Right lobe of liver (tissue), 4 donors: Measurements from ENCODE around the gene ANO2.

Experiments used
- CTCF ChIP-seq, 4 donors: fragments of 200-600 bp in 3 of 4; fragments of 450-650 bp in 1 of 4; IDR thresholded peaks; one replicate each; pipeline versions ENCODE4 v1.5.1 to v1.8.0; 2016 to 2022; ENCODE audit warnings: antibody characterized with exemption in 4 of 4, mild to moderate bottlenecking in 2 of 4
- POLR2A ChIP-seq: fragments of 450-650 bp; IDR thresholded peaks from one replicate; pipeline ENCODE4 v1.6.1; 2017; ENCODE audit warnings: antibody characterized with exemption, mild to moderate bottlenecking
- donor health status: DM: no; HTN: no; CAD: no.
- donor health status: DM: no; HTN: no; CAD: no.
- donor health status: DM: no; HTN: yes; CAD: no.

DNA sequence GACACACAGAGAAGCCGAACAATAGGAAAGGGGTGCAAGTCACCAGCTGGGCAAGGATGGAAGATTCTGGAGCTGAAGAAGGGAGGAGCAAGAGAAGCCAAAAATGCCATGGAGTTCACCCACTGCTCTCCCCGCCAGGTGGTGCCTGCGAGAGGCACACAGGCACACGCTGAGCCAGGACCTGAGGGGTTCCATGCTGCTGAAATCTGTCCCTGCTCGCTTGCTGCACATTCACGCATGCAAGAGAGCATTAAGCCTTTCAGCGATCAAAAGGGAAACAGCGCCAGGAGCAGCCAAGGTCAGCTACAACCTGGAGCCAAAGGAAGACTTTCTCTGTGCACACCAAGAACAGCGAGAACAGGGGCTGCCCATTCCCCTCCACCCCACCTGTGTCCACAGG, 104.1 kb downstream of the ANO2 start:
- TF ChIP-seq POLR2A (no peak), CTCF (IDR thresholded peaks at IDR 0.05) (no peak)
